Measurements from ENCODE around the gene PASK. TPM values are rescaled to one million over a fixed set of nuclear protein-coding genes. Genes with fewer than 3 reads are reported as not detected.

PASK gene
- polyA plus RNA-seq, 1 donor (not counting 4 experiments of a cell fraction or from before 2014, with no cell fraction given): 4.3 TPM

GRCh38 chr2:241178961-241179360 is 29.7 kb upstream of the PASK start:
- Histone ChIP-seq H4K20me1 (ENCODE audit: control insufficient read depth, extremely low read depth, insufficient read depth, low read length) (no peaks in the 10 kb centered on the region), H3K79me2 (ENCODE audit: control insufficient read depth, insufficient read depth, low read length) (no peaks in the 10 kb centered on the region), H3K9me1 (ENCODE audit: control insufficient read depth, extremely low read depth, insufficient read depth, low read length) (no peaks in the 10 kb centered on the region), H3K4me3 (ENCODE audit: control insufficient read depth in 2 of 3, extremely low read depth in 1 of 3, insufficient read depth in 2 of 3, low read depth in 1 of 3, low read length in 3 of 3) (no peak overlapping the region), H3K9ac (ENCODE audit: control insufficient read depth, extremely low read depth, insufficient read depth, low read length) (no peak overlapping the region), H3K4me2 (ENCODE audit: control insufficient read depth, extremely low read depth, insufficient read depth, low read depth, low read length) (no peak overlapping the region), H3K27ac (ENCODE audit: control insufficient read depth, insufficient read depth, low read length) (no peak overlapping the region), H2AFZ (ENCODE audit: control insufficient read depth, low read length) (no peak overlapping the region), H3K9me3 (ENCODE audit: control insufficient read depth, low read depth, low read length) (no peaks in the 10 kb centered on the region), H3K27me3 (ENCODE audit: control insufficient read depth, extremely low read depth, insufficient read depth, low read length) (no peaks in the 10 kb centered on the region), H3K4me1 (ENCODE audit: control insufficient read depth, extremely low read depth, insufficient read depth, low read length) (no peaks in the 10 kb centered on the region), H3K36me3 (ENCODE audit: control insufficient read depth in 2 of 2, extremely low read depth in 1 of 2, insufficient read depth in 2 of 2, low read length in 2 of 2) (peaks cover 6 to 12% of the 10 kb centered on the region in 2 experiments)
- no peak for DNase-seq (ENCODE audit: low read depth, low spot score)
- TF ChIP-seq EZH2 (IDR thresholded peaks at IDR 0.05; ENCODE audit: low read length): no peak
- FAIRE-seq: no peak
- dilution Hi-C loops (cut with MboI; ENCODE audit: extremely low pct_ligation_motif_present, low sequenced_read_pairs): no loop called here

DNA sequence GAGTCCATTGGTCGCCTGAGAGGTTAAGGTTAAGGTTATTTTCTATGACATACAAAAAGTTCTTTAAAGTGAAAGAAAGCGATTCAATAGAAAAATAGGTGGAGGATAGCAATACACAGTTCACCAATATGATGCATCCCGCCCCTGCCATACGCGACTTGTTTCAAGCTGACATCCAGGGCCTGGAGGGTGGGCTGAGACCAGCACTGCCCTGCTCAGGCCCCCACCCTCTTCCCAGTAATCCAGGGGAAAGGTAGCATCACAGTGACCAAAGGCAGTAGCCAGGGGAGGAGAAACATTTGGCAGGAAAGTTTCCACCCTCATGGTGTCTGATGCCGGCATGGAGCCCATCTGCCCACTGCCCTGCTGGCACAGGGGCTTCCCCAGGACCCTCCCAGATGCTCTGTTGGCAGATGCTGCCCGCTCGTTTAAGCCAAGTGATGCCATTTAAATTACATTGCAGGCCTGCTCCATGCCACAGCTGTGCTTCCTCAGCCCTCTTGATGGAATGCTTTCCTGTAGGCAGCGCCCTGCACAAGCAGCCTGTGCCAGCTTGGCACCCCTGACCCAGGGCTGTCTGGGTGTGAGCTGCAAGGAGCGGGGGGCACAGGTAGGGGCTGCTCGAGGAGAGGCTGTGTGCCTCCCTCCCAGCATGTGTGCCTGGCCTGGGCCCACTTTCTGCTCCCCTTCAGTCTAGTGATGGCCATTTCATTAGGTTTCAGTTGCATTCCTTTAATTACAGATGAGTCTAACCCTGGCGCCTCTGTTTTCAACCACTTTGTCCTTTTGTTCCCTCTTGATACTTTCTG is 28.5 kb upstream of the PASK start:
- no peaks in the 10 kb centered on the region for H3K27me3 ChIP-seq (ENCODE audit: control insufficient read depth, extremely low read depth, insufficient read depth, low read length)
- H3K27ac ChIP-seq (ENCODE audit: control insufficient read depth, insufficient read depth, low read length): no peak overlapping the region
- H3K9ac ChIP-seq (ENCODE audit: control insufficient read depth, extremely low read depth, insufficient read depth, low read length): no peak overlapping the region
- DNase-seq (ENCODE audit: low read depth, low spot score) (no peak), FAIRE-seq (no peak)
- peaks cover 6 to 11% of the 10 kb centered on the region in 2 experiments for H3K36me3 ChIP-seq (ENCODE audit: control insufficient read depth in 2 of 2, extremely low read depth in 1 of 2, insufficient read depth in 2 of 2, low read length in 2 of 2)
- H3K9me1 ChIP-seq (ENCODE audit: control insufficient read depth, extremely low read depth, insufficient read depth, low read length): no peaks in the 10 kb centered on the region
- H3K4me2 ChIP-seq (ENCODE audit: control insufficient read depth, extremely low read depth, insufficient read depth, low read depth, low read length): no peak overlapping the region
- dilution Hi-C loops (cut with MboI; ENCODE audit: extremely low pct_ligation_motif_present, low sequenced_read_pairs): no loop called here
- no peak overlapping the region for H3K4me3 ChIP-seq (ENCODE audit: control insufficient read depth in 2 of 3, extremely low read depth in 1 of 3, insufficient read depth in 2 of 3, low read depth in 1 of 3, low read length in 3 of 3)
- no peaks in the 10 kb centered on the region for H4K20me1 ChIP-seq (ENCODE audit: control insufficient read depth, extremely low read depth, insufficient read depth, low read length)
- TF ChIP-seq CTCF (optimal IDR thresholded peaks at IDR 0.05 in 1 of 3, IDR thresholded peaks at IDR 0.05 in 1 of 3, conservative IDR thresholded peaks at IDR 0.05 in 1 of 3; ENCODE audit: extremely low read depth in 1 of 3, insufficient read depth in 2 of 3, low read length in 3 of 3) (no peak), EZH2 (IDR thresholded peaks at IDR 0.05; ENCODE audit: low read length) (no peak)
- no peaks in the 10 kb centered on the region for H3K4me1 ChIP-seq (ENCODE audit: control insufficient read depth, extremely low read depth, insufficient read depth, low read length)
- H2AFZ ChIP-seq (ENCODE audit: control insufficient read depth, low read length): no peak overlapping the region
- no peaks in the 10 kb centered on the region for H3K79me2 ChIP-seq (ENCODE audit: control insufficient read depth, insufficient read depth, low read length)
- H3K9me3 ChIP-seq (ENCODE audit: control insufficient read depth, low read depth, low read length): no peaks in the 10 kb centered on the region
